Measurements from ENCODE around the gene CYB561D2.

- TF ChIP-seq, protein P1, sequence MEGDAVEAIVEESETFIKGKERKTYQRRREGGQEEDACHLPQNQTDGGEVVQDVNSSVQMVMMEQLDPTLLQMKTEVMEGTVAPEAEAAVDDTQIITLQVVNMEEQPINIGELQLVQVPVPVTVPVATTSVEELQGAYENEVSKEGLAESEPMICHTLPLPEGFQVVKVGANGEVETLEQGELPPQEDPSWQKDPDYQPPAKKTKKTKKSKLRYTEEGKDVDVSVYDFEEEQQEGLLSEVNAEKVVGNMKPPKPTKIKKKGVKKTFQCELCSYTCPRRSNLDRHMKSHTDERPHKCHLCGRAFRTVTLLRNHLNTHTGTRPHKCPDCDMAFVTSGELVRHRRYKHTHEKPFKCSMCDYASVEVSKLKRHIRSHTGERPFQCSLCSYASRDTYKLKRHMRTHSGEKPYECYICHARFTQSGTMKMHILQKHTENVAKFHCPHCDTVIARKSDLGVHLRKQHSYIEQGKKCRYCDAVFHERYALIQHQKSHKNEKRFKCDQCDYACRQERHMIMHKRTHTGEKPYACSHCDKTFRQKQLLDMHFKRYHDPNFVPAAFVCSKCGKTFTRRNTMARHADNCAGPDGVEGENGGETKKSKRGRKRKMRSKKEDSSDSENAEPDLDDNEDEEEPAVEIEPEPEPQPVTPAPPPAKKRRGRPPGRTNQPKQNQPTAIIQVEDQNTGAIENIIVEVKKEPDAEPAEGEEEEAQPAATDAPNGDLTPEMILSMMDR (IDR thresholded peaks at IDR 0.05), result no peak
- TF ChIP-seq POLR2A (IDR thresholded peaks at IDR 0.05), result no peak
Observed at GRCh38 chr3:50354186-50354764, 3.6 kb downstream of the CYB561D2 start.
